ENCODE data around the gene TSPAN13. TPM values are rescaled to one million over a fixed set of nuclear protein-coding genes. Genes with fewer than 3 reads are reported as not detected.
A peak's percentile ranks its signal among the peaks of the same experiment; 100 is the strongest.

The TSPAN13 gene
- 10 to 100 TPM; 19.5 to 60.9 (median 23.4) TPM for total RNA-seq (2021; fragmentation: NEBNext Ultra II Directional; extraction: Animal tissue kit (Norgen Biotek cat#: 25700))
- long read RNA-seq, transcript TSPAN13-201 (6 exons, 2,093 nt) = major isoform, 80 of 90 reads
- long read RNA-seq, partial matches to known transcripts = 10 of 90 reads
- long read RNA-seq, other reads (novel, unspliced or antisense) = 0 of 90 reads

DNA sequence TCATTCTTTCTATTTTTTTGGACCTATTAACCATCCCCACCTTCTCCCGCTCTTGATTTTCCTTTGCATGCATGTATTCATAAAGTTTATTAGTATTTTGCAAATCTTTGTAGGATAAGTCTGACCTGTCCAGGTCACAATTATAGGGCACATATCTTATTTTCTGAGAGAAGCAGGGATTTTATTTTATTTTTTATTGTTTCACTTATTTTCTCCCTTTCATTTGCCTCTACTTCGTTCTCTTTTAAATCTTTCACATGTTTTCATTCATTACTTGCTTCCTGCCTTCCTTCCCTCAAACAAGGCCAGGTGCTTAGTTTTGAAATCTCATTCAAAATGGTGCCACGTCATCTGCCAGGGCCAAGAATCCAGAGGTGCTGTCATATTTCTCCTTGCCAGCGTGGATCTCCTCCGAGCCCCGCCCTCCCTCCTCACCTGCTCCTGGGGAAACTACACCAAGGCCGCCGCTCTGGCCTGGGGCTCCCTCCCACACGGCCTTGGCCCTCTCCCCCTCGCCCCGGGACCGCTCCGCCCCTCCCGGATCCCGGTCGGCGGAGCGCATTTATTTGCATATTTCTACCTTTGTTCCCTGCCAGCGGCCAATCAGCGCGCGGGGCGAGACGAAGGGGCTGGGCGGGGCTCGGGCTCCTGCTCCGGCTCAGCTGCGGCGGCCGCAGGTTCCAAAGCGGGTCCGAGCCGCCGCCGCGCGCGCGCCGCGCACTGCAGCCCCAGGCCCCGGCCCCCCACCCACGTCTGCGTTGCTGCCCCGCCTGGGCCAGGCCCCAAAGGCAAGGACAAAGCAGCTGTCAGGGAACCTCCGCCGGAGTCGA, at the start of gene TSPAN13:
Gene TSPAN13 (plus strand): TSS at position 654 of the 830 bp plus-strand sequence. CDS start 213 bp downstream, outside the sequence.
- Mint-ChIP-seq H3K9me3 (no peaks in the 10 kb centered on the region), H3K4me3 (peak within 1 kb of the TSS; percentile 87), H3K27me3 (ENCODE audit: insufficient read depth) (no peaks in the 10 kb centered on the region; the same call in 1 of the 2 replicates), H3K27ac (peak within 1 kb of the TSS; percentile 42), H3K36me3 (ENCODE audit: low read depth) (no peaks in the 10 kb centered on the region), H3K4me1 (ENCODE audit: low read depth) (peaks cover 37% of the 10 kb centered on the region)
- peak; percentile 54 for DNase-seq
- TF ChIP-seq, protein P1, sequence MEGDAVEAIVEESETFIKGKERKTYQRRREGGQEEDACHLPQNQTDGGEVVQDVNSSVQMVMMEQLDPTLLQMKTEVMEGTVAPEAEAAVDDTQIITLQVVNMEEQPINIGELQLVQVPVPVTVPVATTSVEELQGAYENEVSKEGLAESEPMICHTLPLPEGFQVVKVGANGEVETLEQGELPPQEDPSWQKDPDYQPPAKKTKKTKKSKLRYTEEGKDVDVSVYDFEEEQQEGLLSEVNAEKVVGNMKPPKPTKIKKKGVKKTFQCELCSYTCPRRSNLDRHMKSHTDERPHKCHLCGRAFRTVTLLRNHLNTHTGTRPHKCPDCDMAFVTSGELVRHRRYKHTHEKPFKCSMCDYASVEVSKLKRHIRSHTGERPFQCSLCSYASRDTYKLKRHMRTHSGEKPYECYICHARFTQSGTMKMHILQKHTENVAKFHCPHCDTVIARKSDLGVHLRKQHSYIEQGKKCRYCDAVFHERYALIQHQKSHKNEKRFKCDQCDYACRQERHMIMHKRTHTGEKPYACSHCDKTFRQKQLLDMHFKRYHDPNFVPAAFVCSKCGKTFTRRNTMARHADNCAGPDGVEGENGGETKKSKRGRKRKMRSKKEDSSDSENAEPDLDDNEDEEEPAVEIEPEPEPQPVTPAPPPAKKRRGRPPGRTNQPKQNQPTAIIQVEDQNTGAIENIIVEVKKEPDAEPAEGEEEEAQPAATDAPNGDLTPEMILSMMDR (IDR thresholded peaks at IDR 0.05) = no peak

DNA sequence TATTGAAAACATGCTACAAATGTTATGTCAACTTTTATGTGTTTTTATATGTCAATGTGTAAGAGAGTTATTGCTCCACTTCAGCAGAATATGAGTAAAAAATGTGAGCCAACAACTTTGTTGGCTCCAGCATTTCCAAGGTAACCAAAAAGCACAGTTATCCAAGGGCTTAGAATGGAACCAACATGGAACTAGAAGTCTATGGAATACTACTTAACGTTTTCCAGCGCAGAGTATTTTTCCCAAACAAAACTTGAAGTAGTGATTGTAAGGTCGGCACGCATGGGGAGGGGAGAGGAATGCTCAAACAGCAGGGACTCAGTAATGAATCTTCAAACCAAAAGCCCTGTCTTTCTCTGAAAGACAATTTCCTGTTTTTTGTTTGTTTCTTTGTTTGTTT, 45.0 kb upstream of the TSPAN13 start:
- Mint-ChIP-seq H3K4me1 (ENCODE audit: low read depth) (peaks cover 53% of the 10 kb centered on the region), H3K27ac (peak overlapping the region; percentile 95), H3K9me3 (no peaks in the 10 kb centered on the region), H3K4me3 (peak overlapping the region; percentile 47), H3K27me3 (ENCODE audit: insufficient read depth) (no peaks in the 10 kb centered on the region), H3K36me3 (ENCODE audit: low read depth) (peaks cover 33% of the 10 kb centered on the region)
- peak; percentile 56 for DNase-seq
- TF ChIP-seq, protein P1 (IDR thresholded peaks at IDR 0.05) = no peak

DNA sequence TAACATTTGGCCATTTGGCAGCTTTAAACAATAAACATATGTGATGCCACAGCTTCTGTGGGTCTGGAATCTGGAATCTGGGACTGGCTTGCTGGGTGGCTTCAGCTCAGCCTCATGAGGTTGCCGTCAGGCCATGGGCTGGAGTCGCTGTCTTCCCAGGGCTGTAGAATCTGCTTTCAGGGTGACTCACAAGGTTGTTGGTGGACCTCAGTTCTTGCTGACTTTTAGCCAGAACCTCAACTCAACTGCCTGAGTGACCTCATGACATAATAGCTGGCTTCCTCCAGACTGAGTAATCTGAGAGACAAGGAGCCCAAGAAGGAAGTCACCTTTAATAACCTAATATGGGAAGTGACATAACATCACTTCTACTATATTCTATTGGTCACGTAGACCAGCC, 44.6 kb upstream of the TSPAN13 start:
- Mint-ChIP-seq H3K9me3 (no peaks in the 10 kb centered on the region), H3K4me1 (ENCODE audit: low read depth) (peaks cover 57% of the 10 kb centered on the region), H3K36me3 (ENCODE audit: low read depth) (peaks cover 29% of the 10 kb centered on the region), H3K27me3 (ENCODE audit: insufficient read depth) (no peaks in the 10 kb centered on the region), H3K27ac (peak overlapping the region; percentile 95), H3K4me3 (peak overlapping the region; percentile 47)
- DNase-seq = peak; percentile 98
- TF ChIP-seq, protein P1 (IDR thresholded peaks at IDR 0.05) = no peak; the same call in 1 of the 2 replicates

DNA sequence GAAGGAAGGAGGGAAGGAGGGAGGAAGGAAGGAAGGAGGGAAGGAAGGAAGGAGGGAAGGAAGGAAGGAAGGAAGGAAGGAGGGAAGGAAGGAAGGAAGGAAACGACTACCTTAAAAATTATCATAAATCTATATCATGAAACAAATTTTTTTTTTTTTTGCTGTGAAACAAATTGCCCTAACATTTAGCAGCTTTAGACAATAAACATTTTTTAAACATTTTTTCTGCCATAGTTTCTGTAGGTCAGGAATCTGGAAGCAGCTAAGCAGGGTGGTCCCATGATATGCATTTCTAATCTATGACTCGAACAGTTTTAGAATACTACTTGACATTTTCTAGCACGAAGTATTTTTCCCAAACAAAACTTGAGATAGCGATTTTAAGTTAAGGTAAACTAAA, 42.9 kb upstream of the TSPAN13 start:
- H3K27ac Mint-ChIP-seq = peak overlapping the region; percentile 32; the same call in 1 of the 2 replicates
- H3K27me3 Mint-ChIP-seq (ENCODE audit: insufficient read depth) = no peaks in the 10 kb centered on the region
- TF ChIP-seq, protein P1 (IDR thresholded peaks at IDR 0.05) = no peak
- H3K4me1 Mint-ChIP-seq (ENCODE audit: low read depth) = peaks cover 66% of the 10 kb centered on the region
- peaks cover 20% of the 10 kb centered on the region for H3K36me3 Mint-ChIP-seq (ENCODE audit: low read depth)
- no peak overlapping the region for H3K4me3 Mint-ChIP-seq
- no peak for DNase-seq
- no peaks in the 10 kb centered on the region for H3K9me3 Mint-ChIP-seq

DNA sequence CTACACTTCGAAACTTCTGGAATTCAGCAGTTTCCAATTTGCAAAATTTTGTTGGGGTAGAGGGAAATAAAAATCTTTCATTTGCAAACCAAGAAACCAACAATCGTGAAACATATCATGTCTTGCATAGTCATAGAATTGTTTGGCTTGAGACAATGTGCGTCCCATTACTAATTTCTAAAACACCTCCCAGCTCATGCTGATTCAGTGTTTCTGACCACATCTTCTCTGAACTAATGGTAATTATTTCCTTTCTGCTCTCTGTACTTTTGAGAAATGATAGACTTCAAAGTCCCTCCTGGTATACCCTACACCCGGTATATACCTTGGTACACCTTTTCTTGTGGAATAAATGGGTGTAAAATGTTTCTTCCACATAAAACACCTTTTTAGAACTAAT, 41.8 kb upstream of the TSPAN13 start:
- Mint-ChIP-seq H3K9me3 (no peaks in the 10 kb centered on the region), H3K27ac (peak overlapping the region; percentile 80), H3K27me3 (ENCODE audit: insufficient read depth) (no peaks in the 10 kb centered on the region), H3K4me1 (ENCODE audit: low read depth) (peaks cover 66% of the 10 kb centered on the region), H3K4me3 (peak overlapping the region; percentile 51), H3K36me3 (ENCODE audit: low read depth) (peaks cover 14% of the 10 kb centered on the region; the same call in 1 of the 2 replicates)
- DNase-seq = peak; percentile 47
- TF ChIP-seq, protein P1 (IDR thresholded peaks at IDR 0.05) = no peak

All from HFFc6 (cell line).